Epidermal melanocyte (primary cell): ENCODE results near the gene TNIP1.
A peak's percentile ranks its signal among the peaks of the same experiment; 100 is the strongest.

Source experiments
- DNase-seq: peaks from one replicate; pipeline ENCODE4 v3.0.0; 2011; ENCODE audit warnings: low spot score; ENCODE audit not compliant: insufficient read length

The TNIP1 gene

GRCh38 chr5:151066920-151067319, 13.9 kb downstream of the TNIP1 start:
- DNase-seq = no peak

DNA sequence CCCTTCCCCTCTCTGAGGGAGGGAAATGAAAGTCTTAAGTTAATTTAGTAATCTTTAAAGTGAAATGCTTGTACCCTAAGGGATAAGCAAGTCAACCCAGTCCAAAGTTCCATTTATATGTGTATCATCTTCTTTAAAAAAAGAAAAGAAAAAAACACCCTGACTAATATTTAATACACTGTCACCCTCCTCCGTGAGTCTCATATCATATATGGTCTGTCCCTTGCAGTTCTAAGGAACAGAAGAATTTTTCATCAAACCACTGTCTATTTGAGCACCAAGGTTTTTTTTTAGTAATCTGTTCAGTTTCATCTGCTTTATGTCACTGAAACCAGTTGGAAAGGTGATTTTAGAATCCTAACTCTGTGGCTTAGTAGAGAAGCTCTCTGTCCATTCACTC, 15.2 kb downstream of the TNIP1 start:
- DNase-seq = no peak

GRCh38 chr5:151064916-151065499, 15.8 kb downstream of the TNIP1 start:
- DNase-seq = no peak

GRCh38 chr5:151063142-151063989, 17.5 kb downstream of the TNIP1 start:
- DNase-seq = no peak

DNA sequence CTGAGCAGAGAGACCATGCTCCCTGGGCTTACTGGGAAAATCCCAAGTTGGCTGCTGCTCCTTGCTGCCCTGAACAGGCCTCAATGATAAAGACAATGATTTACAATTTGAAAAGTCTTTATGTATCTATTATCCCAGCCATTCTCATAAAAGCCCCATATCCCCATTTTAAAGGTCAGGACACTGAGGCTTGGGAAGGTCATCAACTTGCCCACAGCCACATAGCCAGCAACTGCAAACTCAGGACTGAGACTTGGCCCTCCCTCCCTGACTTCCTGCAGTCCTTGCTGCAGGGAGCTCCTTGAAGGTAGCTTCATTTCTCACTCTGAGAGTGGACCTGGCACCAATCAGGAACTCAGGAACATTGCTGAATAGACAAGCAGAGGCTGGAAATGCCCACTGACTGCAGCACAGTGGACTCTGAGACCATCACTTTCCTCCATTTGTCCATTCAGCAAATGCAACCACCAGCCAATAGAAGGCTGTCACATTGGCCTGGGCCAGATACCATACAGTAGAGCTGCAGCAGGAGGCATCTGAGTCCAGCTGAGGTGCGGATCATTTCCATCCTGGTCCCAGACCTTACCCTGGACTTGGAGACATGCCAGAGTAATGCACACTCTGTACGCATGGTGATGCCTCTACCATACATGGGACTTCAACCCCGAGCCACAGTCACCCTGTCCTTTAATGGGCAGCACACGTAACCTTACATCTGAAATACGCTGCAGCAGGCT, 18.3 kb downstream of the TNIP1 start:
- DNase-seq = no peak

DNA sequence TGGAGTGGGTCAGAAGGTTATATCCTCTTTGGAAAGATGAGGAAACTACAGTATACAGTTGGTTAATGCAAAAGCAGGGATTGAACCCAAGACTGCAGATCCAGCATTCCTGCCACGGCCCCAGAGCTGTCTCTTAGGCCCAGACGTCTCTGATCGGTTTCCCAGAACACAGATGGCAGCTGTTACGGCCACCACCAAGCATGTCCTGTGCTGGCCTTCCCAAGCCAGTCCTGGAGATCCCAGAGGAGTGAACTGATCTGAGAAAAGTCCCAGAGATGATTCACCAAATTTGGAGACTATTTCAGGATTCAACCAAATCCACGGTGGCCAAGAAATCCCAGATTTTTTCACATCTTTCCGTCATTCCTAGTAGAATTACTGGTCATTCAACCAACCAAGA, 20.1 kb downstream of the TNIP1 start:
- no peak for DNase-seq

DNA sequence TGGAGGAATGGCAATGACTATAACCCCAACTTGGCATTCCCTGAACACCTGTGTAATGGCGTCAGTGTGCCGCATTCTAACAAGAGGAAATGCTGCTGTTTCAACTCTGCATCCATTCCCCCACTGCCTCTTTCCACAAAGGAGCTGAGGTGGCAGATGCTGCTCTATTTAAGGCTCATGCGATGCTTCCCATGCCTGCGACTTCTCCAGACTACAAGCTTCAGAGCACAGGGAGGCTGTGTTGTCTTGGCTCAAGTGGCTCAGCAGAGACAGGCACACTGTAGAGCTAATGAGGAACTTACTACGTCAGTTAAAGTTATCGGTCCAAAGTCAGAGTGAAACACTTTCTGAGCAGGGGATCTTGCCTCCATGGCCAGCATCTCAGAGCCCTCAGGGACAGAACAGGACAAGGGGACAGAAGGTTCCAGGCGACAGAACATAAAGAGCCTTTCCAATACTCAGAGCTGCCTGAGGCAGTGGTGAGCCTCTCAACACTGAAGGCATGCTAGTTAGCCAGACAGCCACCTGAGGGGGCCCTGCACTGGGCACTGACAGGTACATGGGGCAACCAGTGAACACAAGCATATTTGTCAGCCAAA, 21.8 kb downstream of the TNIP1 start:
- DNase-seq = no peak

GRCh38 chr5:151058301-151058700, 22.5 kb downstream of the TNIP1 start:
- no peak for DNase-seq

GRCh38 chr5:151056379-151057325, 24.2 kb downstream of the TNIP1 start:
- DNase-seq = no peak

DNA sequence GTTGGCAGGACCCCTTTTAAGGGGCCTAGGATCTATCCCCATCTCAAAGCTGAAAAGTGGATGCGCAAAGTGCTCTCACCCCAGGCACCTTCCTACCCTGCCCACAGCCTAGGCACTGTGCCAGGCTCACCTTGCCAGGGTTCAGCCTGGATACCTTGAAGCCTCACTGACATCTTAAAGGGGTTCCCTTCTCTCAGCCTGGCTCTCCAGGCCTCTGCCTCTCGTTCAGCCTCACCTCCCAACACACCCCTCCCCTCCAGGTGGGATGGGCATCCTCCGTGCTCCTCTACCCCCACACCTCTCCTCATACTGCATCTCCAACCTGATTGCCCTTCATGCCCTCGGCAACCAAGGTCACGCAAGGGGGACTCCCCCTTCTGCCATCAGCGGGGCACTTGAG, 25.5 kb downstream of the TNIP1 start:
- no peak for DNase-seq

- no peak for DNase-seq
These were observed 26.1 kb downstream of the TNIP1 start for GRCh38 chr5:151054709-151055108.

DNA sequence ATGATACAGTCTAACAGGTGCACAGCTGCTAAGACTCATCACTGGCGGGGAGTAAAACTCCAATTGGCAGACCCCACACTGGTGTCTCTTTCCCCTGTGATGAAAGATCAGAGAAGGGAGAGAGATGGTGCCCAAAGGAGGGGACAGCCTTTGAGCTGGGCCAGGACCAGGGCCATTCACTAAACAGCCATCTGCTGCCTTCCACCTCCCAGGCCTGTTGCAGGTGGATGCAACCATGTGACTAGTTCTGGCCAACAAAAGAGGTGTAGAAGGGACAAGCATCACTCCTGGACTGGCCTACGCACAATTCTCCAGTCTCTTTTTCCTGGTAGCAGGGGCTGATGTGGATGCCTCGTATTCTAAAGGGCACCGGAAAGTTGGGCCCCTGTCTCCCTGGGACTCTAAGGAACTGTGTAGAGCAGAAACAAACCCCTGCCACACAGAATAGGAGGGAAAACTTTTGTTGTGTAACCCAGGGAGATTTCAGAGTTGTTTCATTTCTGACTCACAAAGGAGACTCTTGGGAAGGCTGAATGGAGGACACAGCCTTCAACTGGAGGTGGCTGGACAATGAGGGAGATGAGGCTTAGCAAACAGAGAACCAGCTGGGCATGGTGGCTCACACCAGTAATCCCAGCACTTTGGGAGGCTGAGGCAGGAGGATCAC, 26.9 kb downstream of the TNIP1 start:
- no peak for DNase-seq

DNA sequence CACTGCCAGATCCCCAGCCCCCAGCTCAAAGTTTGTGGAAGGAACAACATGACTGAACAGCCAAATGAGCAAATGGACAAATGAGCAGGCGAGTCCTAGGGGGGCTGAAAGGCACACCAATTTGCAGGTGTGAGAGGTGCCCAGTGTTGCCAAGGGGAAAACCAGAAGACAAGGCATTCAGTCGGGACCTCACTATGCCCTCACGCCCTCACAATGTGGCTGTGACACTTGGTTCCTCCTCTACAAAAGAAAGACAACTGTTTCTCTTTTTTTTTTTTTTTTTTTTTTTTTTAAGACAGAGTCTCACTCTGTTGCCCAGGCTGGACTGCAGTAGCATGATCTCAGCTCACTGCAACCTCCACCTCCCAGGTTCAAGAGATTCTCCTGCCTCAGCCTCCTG, 28.0 kb downstream of the TNIP1 start:
- DNase-seq = no peak

GRCh38 chr5:151051931-151052608, 28.8 kb downstream of the TNIP1 start:
- no peak for DNase-seq

- DNase-seq = peak; percentile 87
These were observed 29.5 kb downstream of the TNIP1 start for GRCh38 chr5:151051066-151051930.

- DNase-seq = no peak
These were observed 32.3 kb downstream of the TNIP1 start for GRCh38 chr5:151048526-151048925.

DNA sequence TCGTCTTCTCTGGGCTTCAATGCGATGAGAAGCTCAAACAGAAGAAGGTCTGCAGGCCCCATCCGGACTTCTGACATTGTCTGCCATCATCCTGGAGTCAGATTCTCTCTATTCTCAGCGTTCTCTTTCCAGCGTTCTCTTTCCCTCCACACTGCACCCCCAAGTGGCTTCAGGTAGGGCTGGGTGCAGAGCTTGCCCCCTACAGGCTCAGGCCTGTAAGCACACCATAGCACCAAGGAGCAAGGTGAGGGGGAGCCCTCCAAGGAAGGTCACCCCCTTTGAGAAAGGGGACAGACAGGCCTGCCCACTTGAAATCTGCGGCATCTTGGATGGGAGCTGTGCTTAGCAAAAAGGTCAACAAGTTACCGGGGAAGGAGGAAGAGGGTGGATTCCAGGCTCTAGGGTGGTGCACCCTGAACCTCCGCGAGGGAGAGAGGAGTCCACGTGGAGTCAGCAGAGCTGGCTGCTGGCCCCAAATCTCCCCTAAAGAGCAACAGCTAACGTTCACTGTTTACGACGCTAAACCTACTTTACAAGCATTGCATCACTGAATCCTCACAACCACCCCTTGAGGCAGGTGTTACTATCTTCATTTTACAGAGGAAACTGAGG, 32.9 kb downstream of the TNIP1 start:
- no peak for DNase-seq

DNA sequence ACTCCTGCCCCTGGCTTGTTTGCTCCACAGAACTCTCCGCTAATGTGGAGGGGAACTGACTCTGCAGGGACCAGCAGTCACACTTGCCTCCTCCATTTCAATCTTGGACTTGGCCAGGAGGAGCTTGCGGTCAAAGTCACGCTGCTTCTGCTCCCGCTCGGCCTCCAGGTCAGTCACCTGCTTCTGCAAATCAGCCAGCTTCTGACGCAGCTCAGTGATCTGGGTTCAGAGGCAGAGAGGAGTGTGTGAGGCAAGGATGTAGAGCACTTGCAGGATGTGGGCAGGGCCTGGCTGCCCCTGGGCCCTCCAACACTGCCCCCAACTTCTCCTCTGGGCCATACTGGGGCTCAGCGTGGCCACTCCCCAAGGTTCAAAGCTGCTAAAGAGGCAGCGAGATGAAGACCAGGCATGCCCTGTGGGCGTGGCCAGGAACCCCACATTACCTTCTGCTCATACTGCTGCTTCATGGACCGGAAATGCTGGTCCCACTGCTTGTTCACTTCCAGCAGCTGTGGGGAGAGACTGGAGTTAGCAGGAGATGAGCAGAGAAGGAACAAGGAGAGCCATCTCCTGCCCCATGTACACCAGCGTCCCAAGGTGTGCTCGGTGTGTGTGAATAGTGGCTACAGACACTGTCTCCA, 38.3 kb downstream of the TNIP1 start:
- DNase-seq = no peak
